ENCODE results near the gene COPE.

COPE gene

DNA sequence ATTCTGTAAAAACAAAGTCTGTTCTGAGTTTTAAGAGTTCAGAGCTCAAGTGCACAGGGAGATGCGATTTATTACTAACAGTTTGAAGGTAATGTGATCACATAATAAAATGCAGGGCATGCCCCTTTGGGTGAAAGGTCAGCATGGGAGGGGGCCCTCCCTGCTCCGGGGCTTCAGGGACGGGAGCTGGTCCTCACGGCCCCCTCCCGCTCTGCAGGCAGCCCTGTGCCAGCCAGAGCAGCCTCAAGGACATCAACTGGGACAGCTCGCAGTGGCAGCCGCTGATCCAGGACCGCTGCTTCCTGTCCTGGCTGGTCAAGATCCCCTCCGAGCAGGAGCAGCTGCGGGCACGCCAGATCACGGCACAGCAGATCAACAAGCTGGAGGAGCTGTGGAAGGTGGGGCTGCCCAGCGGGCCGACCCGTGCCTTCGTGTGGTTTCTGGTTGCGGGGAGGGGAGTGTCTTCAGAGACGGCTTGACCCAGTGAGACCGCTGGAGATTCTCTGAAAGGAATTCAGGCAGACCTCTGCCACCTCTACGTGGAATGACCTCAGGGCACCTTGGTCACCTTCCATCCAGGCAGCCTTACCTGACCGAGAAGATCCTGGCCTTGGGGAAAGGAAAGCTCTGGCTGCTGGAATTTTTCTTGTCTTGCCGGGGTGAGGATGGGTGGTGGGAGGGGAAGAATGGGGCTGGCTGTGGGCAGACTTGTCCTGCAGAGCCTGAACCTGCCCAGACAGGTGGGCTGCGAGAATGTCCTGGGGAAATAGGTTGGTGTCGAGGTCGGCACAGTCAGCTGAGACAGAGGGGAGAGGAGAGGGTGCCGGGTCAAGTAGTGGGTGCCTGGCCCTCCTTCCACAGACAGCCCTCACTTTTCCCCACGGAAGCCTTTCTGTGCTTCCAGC is 68.5 kb downstream of the COPE start:
- DNase-seq (ENCODE audit: low spot score) = no peak
- in situ Hi-C loops (cut with MboI; ENCODE audit: low pct_unique_long_range_greater_than_20kb, low sequenced_read_pairs, unreplicated experiment) = no loop called here
- TF ChIP-seq, protein P1, sequence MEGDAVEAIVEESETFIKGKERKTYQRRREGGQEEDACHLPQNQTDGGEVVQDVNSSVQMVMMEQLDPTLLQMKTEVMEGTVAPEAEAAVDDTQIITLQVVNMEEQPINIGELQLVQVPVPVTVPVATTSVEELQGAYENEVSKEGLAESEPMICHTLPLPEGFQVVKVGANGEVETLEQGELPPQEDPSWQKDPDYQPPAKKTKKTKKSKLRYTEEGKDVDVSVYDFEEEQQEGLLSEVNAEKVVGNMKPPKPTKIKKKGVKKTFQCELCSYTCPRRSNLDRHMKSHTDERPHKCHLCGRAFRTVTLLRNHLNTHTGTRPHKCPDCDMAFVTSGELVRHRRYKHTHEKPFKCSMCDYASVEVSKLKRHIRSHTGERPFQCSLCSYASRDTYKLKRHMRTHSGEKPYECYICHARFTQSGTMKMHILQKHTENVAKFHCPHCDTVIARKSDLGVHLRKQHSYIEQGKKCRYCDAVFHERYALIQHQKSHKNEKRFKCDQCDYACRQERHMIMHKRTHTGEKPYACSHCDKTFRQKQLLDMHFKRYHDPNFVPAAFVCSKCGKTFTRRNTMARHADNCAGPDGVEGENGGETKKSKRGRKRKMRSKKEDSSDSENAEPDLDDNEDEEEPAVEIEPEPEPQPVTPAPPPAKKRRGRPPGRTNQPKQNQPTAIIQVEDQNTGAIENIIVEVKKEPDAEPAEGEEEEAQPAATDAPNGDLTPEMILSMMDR (IDR thresholded peaks at IDR 0.05; ENCODE audit: extremely low read depth, insufficient read depth, missing control alignments) = no peak

DNA sequence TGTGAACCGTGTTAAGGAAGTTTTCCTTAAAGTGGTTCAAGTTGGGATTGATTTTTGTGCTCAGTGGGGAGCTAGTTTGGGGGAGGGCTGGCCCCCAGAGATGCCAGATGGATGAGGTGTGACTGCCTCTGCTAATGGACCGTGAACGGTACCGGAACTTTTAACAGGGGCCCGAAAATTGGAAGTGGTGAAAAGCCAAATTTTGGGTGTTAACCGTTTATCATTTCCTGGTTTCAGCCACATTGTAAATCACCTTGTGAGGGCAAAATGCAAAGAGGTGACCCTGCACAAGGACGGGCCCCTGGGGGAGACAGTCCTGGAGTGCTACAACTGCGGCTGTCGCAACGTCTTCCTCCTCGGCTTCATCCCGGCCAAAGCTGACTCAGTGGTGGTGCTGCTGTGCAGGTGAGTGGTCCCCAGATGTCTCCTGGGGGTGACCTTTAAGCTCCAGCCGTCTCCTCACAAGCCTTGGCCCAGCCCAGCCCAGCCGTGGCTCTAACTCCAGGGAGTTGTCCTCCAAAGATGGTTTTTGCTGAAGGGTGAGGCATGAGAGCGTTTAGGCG is 69.3 kb downstream of the COPE start:
- no peak for DNase-seq (ENCODE audit: low spot score)
- in situ Hi-C loops (cut with MboI; ENCODE audit: low pct_unique_long_range_greater_than_20kb, low sequenced_read_pairs, unreplicated experiment) = no loop called here
- TF ChIP-seq, protein P1 (IDR thresholded peaks at IDR 0.05; ENCODE audit: extremely low read depth, insufficient read depth, missing control alignments) = no peak
